Measurements from ENCODE around the gene MMRN1. TPM values are rescaled to one million over a fixed set of nuclear protein-coding genes. Genes with fewer than 3 reads are reported as not detected.

The MMRN1 gene
- total RNA-seq, 2 experiments from 2014 or later = not detected

- ChIA-PET CTCF (no interaction called here), POLR2A (no interaction called here)
Observed at GRCh38 chr4:89906316-89906715, 11.7 kb downstream of the MMRN1 start.

DNA sequence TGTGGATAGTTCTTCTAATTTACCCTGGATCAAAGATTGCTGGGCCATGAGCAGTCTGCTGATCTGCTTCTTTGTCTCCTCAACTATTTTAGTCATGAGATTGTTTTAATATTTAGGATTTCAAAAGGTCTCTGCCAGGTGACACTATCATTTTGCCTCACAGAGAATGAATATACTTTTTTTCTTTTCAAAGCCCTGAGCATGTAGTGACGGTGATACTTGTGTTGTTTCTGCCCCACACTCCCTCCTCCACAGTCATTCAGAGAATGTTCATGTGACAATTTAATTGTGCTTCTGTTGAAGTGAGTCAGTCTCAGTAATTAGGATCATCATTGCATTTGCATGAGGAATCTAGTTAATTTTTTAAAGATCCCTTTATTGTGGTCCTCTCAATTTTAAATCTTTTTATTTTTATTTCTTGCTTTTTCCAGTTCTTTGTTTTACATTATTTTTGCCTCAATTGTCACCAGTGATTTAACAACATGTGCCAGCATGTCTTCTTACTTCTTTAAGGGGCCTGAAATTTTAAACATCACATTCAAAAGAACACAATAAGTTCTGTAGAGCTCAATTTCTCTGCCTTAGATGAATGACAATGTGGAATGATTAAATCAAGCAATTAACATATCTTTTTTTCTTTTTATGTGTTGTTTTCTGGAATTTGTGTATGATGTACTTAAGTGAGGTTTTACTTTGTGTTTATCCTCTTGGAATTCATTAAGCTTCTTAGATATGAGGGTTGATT is 12.3 kb downstream of the MMRN1 start:
- CTCF ChIA-PET = no interaction called here

GRCh38 chr4:89909889-89910288 is 15.2 kb downstream of the MMRN1 start:
- POLR2A ChIA-PET = no interaction called here
- CTCF ChIA-PET = no interaction called here

More for the DNA sequence above, 12.3 kb downstream of the MMRN1 start:
- POLR2A ChIA-PET = no interaction called here

DNA sequence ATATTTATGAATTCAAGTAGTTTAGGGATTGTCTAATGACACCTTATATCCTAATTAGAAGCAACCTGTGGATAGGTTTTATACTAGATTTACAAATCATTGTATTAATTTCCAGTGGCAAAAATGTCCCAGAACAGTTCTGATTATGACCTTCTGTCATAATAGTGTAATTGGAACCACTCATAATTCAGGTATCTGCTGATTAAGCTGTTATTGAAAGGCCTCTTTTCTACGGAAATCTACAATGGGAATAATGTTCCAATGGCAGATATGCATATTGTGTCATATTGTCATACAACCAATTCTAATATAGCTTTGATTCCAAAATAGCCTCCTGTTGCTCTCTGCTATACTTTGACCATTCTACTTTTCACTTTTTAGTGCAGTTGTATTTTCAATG is 19.0 kb downstream of the MMRN1 start:
- POLR2A ChIA-PET = no interaction called here
- CTCF ChIA-PET = no interaction called here

- POLR2A ChIA-PET = no interaction called here
- CTCF ChIA-PET = no interaction called here
Observed at GRCh38 chr4:89914609-89915550, 20.2 kb downstream of the MMRN1 start.

- POLR2A ChIA-PET = no interaction called here
- CTCF ChIA-PET = no interaction called here
Observed at GRCh38 chr4:89915937-89916336, 21.3 kb downstream of the MMRN1 start.

DNA sequence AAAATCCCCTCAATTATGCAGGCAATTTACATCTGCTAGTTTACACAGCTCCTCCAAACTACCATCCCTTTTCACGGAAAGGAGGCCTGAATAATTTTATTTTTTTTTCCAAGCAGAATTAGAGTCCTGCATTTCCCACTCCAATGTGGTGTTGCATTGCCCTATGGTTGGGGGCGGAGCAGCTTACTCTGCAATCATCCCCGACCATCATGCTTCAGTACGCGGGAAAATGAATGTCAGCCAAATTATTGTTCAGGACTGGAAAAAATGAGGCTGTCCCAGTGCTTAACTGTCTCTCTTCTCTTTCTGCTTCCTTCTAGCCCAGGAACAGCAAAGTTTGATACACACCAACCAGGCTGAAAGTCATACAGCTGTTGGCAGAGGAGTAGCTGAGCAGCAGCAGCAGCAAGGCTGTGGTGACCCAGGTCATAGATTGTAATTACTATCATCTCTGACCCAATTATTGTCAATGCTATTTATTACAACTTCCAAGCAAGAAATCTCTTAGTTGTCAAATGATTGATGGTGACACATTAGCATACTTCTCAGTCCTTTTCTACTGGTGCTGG is 28.3 kb downstream of the MMRN1 start:
- CTCF ChIA-PET = no interaction called here

DNA sequence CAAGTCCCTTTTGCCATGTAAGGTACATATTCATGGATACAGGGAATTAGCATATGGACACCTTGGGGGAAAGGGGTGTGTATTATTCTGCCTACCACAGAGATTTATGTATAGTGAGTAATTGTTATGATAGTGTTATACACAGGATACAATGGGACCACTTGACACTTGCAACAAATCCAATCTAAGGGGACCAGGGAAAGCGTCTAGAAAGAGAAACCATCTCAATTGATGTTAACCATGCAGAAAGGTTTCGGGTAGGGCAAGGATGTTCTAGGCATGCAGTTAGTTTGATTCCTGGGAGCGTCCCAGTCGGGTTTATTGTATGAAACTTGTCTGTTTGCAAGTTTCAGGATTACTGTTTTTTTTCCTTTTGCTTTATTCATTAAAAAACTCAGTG is 34.2 kb downstream of the MMRN1 start:
- ChIA-PET POLR2A (no interaction called here), CTCF (no interaction called here)

More for the DNA sequence above, 28.3 kb downstream of the MMRN1 start:
- POLR2A ChIA-PET = no interaction called here

DNA sequence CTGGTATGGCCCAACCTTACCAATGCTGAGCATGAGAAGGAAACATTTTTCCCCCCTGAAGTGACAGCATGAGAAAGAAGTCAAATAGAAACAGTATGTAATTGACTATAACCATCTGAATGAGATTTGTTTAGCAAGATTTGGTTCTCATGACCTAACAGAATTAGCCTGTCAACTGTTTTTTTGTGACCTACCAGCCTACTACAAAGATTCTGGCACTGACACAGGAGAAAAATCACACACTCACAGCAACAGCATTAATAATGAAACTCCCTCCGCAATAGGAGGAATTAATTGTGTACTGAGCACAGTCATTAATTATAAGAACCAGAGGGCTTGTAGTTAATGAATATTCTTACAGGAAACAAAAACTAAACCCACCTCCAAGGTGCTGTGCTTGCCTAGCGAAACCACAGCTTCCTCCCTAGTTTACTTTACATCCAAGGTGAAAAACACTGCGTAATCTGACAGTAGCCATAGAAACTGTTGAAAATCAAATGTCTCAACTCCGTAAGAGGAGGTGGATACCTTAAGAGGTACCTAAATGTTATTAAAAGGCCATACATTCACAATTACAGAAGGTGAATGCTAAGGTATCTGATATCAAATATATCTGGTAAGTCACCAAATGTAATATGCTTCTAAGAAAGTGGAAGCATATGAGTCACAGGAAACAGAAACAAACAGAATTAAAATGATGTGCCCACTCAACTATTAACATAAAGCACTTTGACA is 34.9 kb downstream of the MMRN1 start:
- CTCF ChIA-PET = no interaction called here
- POLR2A ChIA-PET = no interaction called here

- CTCF ChIA-PET = no interaction called here
- POLR2A ChIA-PET = no interaction called here
Observed at GRCh38 chr4:89939546-89939945, 44.9 kb downstream of the MMRN1 start.

DNA sequence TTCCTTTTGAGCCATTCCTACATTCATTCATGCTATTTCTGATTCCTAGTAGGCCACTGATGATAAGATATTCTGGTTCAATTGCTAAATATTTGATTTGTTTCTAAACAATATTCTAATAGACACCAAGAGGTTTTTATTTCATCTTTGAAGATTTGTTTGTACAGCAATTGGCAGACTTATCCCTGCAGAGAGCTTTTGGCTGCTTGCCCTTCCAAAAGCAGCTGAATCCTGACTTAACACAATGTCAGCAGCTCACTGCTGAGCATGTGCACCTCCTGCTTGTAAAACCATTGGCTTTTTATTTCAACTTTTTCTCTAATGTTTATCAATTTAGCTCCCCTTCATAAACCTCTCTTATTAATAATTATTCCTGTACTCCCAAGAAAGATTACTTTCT is 45.3 kb downstream of the MMRN1 start:
- CTCF ChIA-PET = no interaction called here
- POLR2A ChIA-PET = no interaction called here

DNA sequence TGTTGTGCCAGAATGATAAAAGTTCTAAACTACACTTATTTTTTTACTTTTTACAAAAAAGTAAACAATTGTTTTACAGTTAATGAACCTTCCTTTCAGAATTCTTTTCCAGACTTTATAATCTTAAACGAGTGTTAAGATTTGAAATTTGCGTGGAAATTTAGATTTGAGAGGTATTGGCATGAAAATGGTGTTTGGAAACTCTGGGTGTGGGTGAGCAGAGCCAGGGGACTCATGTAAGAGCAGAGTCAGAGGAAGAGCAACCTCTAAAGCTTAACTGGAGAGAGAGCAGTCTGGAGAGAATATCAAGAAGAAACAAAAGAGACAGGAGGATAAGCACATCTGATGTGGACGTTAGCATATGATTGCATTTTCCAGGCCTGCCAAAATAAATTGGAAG is 48.2 kb downstream of the MMRN1 start:
- ChIA-PET CTCF (no interaction called here), POLR2A (no interaction called here)

- ChIA-PET CTCF (no interaction called here), POLR2A (no interaction called here)
Observed at GRCh38 chr4:89949782-89950387, 55.2 kb downstream of the MMRN1 start.

- ChIA-PET POLR2A (no interaction called here), CTCF (no interaction called here)
Observed at GRCh38 chr4:89952458-89952857, 57.8 kb downstream of the MMRN1 start.

- CTCF ChIA-PET = no interaction called here
- POLR2A ChIA-PET = no interaction called here
Observed at GRCh38 chr4:89954906-89955695, 60.4 kb downstream of the MMRN1 start.

DNA sequence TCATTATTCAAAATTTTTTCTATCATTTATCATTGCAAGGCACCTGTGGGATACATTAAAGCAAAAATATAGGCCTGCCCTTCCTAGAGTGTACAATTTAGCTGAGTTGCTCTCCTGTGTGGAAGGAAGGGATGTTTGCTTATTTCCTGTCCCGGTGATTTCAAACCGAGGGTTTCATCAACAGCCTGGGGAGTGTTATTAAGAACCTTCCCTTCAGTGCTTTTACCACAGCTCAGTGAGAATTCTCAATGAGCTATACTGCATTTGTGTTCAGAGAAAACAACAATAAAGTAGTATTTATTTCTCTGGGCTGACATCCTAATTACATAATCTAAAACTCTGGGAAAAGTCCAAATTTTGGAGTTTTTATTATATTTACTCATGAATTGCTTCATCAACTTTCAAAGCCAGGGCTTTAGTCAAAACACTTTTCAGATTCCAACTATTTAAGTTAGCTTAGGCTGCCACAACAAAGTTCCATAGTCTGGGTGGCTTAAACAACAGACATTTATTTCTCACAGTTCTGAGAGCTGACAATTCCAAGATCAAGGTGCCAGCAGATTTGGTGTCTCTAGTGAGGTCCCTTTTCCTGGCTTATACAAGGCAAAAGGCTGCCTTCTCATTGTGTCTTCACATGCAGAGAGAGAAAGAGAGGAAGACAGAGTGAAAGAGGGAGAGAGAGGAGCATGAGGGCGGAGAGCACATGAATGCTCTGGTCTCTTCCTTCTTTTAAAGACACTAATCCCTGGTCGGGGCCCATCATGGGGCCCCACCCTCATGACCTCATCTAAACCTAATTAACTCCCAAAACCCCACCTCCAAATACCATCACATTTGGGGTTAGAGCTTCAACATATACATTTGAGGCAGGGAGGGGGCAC is 62.6 kb downstream of the MMRN1 start:
- CTCF ChIA-PET = no interaction called here
- POLR2A ChIA-PET = no interaction called here

DNA sequence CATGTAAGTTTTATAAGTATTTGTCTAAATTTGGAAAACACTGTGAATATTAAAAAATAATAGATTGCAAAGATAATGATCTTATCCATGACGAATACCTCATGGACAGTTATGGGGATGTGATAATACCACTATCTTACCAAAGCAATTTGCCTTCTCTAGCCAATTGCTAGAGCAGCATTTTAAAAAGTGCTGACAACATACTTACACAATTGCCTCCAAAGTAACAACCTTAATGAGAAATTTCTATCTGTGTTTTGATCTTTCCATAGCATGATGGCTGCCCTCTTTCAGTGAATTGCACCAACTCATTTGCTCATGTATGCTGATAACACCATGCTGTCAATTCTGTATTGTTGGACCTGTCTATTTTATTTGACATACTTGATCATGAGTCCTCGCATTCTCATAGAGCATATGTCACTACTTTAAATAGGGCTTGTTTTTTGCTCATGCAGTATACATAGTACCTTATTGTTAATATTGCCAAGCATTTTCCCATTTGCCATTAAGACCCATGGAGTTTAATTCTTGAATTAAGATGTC is 87.2 kb downstream of the MMRN1 start:
- ChIA-PET CTCF (no interaction called here), POLR2A (no interaction called here)

- ChIA-PET CTCF (no interaction called here), POLR2A (no interaction called here)
Observed at GRCh38 chr4:89988268-89988667, 93.6 kb downstream of the MMRN1 start.
